DMS114 treated with DMSO at 0.1 percent for 48 hours (cell line): ENCODE data around the gene ZNF578.
"Not testable (repeated sequence)": the region's sequence is repeated elsewhere in the genome, so short reads cannot be mapped to it uniquely, and the experiment has no call there.

Source experiments
- DNase-seq: peaks from one replicate; lab custom pipeline; 2025; ENCODE audit not compliant: unreplicated experiment; lab: John Stamatoyannopoulos, UW

ZNF578 gene

GRCh38 chr19:52453324-52454094 is at the start of gene ZNF578:
TSS of gene ZNF578 (plus strand) at chr19:52453553. CDS start at chr19:52501846, 48,293 bp downstream.
- no peak for DNase-seq

GRCh38 chr19:52410276-52410675 is 43.1 kb upstream of the ZNF578 start:
- no peak for DNase-seq

GRCh38 chr19:52415711-52416110 is 37.6 kb upstream of the ZNF578 start:
- DNase-seq = no peak

- no peak for DNase-seq
These were observed 24.4 kb upstream of the ZNF578 start, which contains the start of gene ZNF534 for GRCh38 chr19:52428937-52429336. TSS of gene ZNF534 (plus strand) at chr19:52429148. CDS start at chr19:52431475, 2,327 bp downstream.

- no peak for DNase-seq
These were observed 11.2 kb upstream of the ZNF578 start for GRCh38 chr19:52442179-52442578.

GRCh38 chr19:52444506-52444905 is 8.8 kb upstream of the ZNF578 start:
- no peak for DNase-seq

GRCh38 chr19:52451241-52451640 is 2.1 kb upstream of the ZNF578 start:
- no peak for DNase-seq

GRCh38 chr19:52464798-52465470 is 11.6 kb downstream of the ZNF578 start:
- DNase-seq = no peak

- DNase-seq = no peak
These were observed 20.4 kb downstream of the ZNF578 start for GRCh38 chr19:52473655-52474350.

- no peak for DNase-seq
These were observed 21.2 kb downstream of the ZNF578 start for GRCh38 chr19:52474351-52475127.

GRCh38 chr19:52484111-52484743 is 30.9 kb downstream of the ZNF578 start:
- DNase-seq = not testable (repeated sequence)

GRCh38 chr19:52485064-52485463 is 31.7 kb downstream of the ZNF578 start:
- DNase-seq = not testable (repeated sequence)

- not testable (repeated sequence) for DNase-seq
These were observed 32.3 kb downstream of the ZNF578 start for GRCh38 chr19:52485561-52486240.

GRCh38 chr19:52492201-52492993 is 39.0 kb downstream of the ZNF578 start:
- peak; percentile 63 for DNase-seq

- DNase-seq = peak; percentile 58
These were observed 39.7 kb downstream of the ZNF578 start for GRCh38 chr19:52492994-52493470.

- DNase-seq = no peak
These were observed 41.2 kb downstream of the ZNF578 start for GRCh38 chr19:52494518-52494917.

- no peak for DNase-seq
These were observed 45.2 kb downstream of the ZNF578 start for GRCh38 chr19:52498571-52498970.

GRCh38 chr19:52500474-52500873 is 47.1 kb downstream of the ZNF578 start:
- DNase-seq = not testable (repeated sequence)

GRCh38 chr19:52500991-52501390 is 47.6 kb downstream of the ZNF578 start:
- DNase-seq = not testable (repeated sequence)
